GM12872 (cell line): ENCODE results near the gene HCLS1.

ENCODE experiments used
- CTCF ChIP-seq: IDR thresholded peaks from 3 replicates; pipeline ENCODE4 v1.5.1; 2011; ENCODE audit warnings: low read depth, mild to moderate bottlenecking, low read length, moderate library complexity; ENCODE audit not compliant: insufficient read depth

Gene HCLS1

DNA sequence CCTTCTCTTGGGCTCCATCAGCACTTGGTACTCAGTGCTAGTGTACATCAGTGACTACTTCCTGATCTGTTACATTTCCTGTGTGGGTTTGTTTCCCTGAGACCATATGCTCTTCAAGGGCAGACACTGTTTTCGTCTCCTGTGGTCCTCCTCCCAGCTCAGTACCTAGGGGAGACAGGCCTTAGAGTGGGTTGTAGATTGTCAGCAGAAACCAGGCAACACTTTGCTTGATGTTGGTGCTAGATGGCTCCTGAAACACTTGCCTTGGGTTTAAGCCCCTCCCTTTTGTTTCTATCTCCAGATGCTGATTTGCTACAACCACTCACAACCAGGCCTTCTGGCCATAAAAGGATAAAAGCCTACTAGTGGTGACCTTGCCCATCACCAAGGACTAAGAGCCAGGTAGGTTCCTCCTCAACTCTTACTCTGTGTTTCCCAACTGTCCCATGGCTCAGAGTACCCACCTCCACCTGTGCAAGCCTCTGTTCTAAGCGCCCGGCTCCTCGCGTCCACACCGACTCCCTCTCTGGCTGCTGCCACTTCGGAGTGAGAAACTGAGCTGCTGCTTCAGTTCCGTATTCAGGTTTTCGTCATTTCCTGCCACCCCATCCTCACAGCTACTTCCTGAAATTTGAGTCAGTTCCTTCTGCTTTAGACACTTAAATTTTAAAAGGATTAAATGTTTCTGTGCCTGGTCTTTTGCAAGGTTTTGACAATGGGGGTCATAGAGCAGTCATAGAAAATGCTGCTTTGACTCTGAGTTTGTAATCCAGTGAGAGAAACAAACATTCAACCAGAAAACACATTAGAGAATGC lies at the start of gene HCLS1:
Gene HCLS1 (minus strand): TSS at position 548 of the 816 bp plus-strand sequence. CDS start 2,556 bp downstream, outside the sequence.
- peak; percentile 33; the same call in 1 of the 3 replicates for TF ChIP-seq CTCF

- no peak for TF ChIP-seq CTCF
Measured at GRCh38 chr3:121710347-121710746, 49.6 kb upstream of the HCLS1 start.

DNA sequence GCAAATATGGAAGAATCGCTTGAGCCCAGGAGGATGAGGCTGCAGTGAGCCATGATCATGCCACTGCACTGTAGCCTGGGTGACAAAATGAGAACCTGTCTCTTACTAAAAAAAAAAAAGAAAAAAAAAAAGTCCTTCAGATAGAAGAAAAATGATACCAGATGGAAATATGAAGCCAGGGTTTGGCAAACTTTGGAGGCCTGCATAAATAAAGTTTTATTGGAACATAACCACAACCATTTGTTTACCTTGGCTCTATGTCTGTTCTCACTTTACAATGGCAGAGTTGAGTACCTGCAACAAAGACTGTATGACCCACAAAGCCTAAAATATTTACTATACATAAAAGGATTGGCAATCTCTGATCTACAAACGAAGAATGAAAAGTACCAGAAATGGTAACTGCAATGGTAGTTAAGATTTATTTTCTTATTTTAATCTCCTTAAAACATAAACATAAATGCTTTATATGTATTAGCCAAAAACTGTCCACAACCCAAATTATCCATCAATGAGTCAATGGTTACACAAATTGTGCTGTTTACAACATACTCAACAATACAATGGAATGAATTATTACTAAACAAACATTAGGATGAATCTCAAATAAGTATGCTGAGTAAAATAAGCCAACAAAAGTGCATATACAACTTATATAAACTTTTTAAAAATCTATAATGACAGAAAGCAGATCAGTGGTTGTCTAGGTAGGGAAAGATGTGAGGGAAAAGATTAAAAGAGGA lies 47.0 kb upstream of the HCLS1 start:
- no peak for TF ChIP-seq CTCF

DNA sequence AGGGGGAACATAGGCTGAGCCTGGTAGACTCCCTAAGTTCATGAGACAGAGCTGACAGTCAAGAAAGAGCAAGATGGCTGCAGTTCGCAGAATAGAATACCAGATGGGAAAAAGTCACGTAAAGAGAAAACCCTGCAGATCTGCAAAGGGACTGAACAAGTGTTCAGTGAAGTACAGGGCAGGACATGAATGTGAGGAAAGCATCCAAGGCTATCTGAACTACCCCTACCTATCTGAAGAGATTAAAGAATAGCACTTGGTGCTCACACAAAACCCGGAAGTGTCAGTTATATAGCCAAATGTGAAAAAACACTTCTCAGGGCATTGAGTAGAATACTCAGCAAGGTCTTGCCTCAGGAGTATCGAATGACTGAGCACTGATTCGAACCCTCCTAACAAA lies 44.8 kb upstream of the HCLS1 start:
- no peak for TF ChIP-seq CTCF

DNA sequence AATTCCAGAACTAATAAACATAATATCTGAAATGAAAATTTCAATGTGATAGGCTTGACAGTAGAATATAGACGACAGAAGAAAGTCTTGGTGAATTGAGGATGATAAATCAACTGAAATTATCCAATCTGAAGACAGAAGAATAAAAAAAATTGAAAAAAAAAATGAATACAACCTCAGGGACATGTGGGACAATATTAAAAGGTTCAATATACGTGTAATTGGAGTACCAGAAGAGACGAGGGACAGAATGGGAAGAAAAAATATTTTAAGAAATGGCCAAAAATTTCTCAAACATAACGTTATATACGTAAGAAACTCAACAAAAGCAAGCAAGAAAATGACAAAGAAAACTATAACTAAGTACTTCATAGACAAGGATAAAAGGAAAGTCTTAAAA lies 43.3 kb upstream of the HCLS1 start:
- no peak for TF ChIP-seq CTCF

DNA sequence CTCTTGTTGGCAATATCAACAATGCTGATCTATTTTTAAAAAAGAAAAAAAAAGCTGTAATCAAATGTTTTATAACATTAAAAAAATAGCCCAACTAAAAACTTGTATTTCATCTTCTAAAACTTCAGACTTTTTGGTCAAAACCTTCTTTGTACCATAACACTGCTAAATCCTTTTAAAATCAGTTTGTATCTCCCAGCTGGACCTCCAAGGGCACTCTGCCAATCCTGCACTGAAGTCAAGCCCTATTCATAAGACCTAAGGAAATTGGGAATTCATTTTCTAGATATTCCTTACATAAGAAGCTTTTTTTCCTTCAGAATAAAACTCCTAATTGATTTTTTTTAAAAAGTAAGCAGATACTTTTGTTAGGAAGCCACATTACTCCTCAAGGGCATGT lies 38.2 kb upstream of the HCLS1 start:
- no peak for TF ChIP-seq CTCF

- TF ChIP-seq CTCF: no peak
Measured at GRCh38 chr3:121698476-121698875, 37.8 kb upstream of the HCLS1 start.
